GDM1 (cell line): ENCODE results near the gene ZXDC.

Experiments used
- DNase-seq: peaks from one replicate; lab custom pipeline; 2025; lab: John Stamatoyannopoulos, UW

Gene ZXDC

DNA sequence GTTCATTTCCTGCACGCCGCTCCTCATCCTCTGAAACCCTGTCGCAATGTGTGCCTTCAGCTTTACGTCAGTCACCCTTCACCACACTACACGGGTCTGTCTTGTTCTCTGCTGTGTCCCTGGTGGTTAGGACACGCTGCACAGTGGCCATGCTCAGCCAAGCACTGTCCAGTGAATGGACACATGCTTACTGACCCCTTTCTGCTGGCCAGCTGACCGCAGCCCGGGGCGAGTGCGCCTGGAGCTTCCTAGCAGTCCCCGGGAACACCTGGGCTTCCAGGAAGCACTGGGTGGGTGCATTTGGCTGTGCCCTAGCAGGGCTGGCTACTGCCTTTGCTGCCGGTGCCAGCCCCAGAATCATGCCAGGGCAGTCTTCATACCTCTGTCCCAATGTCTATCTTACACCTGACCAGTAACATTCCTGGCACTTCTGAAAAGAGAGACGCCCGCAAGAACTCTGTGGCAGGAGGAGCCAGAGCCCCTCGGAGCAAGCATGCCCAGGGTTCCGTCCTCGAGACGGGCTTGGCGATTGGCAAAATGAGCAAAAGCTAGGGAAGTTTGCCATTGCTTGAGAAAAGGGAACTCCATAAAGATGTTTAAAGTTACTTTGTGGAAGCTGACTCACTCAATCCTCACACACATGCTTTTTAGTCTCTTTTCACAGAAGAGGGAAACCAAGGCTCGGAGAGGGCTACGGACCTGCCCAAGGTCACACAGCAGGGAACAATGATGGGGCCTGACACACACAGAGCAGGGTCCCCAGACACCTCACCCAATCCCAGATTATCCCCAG, 15.7 kb upstream of the ZXDC start:
- DNase-seq, result no peak

DNA sequence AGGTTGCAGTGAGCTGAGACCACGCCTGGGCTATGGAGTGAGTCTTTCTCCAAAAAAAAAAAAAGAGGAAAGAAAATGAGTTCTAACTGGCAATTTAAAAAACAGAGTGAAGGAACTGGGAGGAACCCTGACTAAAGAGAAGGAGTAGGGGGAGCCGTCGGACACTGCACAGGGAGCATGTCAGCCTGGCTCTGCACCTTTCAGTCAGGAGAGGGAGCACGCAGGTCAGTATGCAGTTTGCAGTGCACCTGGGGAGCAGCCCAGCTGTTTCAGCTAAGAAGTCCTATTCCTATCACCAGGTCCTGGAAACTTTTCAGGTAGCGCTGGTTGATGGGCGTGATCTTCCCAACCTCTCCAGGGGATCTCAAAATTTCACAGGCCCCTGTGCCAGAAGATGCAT, 14.9 kb upstream of the ZXDC start:
- DNase-seq, result no peak

DNA sequence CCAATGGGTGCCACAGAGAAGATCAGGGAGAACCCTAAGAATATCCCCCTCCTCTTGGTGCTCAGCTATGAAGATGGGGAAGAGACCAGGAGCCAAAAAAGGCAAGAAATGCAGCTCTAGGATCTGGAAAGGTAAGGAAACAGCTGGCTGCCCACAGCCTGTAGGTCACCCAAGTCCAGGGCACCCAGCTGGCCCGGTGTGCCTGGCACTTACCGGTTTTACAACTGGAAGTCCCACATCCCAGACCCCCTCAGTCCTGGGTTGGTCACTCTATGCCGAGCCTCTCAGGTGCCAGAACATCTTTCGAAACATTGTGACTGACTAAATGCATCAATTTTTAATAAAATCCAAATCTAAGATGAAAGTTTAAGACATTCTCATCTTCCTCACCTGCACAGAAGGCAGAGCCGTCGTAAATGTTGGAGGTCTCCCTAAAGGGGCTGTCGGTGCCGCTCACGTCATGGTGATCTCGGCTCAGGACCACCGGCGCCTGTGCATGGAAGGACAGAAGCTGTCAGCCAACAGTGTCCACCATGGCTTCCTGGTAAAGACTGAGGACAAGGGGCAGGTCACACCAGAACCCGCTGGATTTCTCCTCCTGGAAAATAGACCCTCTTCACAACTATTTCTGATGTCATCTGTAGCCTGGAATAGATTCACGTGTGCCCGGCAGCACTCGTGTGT, 13.3 kb upstream of the ZXDC start:
- no peak for DNase-seq

DNA sequence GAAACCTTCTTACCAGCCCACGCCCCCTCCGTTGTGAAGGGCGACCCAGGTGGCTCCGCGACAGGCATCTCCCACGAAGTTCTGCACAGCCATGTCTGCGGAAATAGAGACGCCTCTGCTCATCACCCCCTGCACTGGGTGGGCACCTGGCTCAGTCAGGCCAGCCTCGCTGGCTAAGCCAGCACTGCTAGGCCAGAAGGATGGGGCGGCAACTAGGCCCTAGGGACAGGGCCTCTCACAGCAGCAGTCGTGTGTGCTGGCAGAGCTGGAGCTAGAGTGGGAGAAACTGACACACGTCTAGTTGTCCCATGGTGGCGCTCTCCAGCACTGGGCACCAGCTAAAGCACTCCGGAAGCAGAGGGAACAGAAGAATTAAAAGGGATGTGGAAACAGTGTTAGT, 12.5 kb upstream of the ZXDC start:
- DNase-seq, result no peak

DNA sequence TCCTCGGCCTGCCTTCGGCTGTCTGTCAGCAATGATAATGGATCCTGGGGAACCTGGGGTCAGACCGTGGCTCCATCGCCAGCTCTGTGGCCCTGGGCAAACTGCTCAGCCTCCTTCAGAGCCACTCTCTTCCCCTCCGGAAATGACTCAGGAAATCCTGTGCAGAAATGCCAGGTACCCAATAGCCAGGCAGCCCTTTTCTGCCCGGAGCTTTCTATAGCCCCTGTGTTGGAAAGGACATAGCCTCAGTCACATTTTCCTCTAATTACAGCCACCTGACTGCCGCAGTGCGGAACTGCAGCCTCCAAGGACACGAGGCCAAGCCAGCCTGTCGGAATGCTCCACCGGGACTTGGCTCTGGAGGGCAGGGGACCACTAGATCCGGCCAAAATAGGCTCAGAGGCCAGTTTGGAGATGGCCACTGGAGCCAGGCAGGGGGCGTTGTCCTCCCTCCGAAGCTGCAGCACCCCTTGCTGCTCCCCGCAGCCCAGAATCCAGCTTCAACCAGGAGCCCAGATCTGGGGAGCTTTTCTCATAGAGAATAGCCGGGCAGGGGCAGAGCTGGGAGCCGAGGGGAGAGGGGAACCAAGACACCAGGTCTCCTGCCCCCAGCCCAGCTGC, 11.6 kb upstream of the ZXDC start:
- DNase-seq, result peak; percentile 47

DNA sequence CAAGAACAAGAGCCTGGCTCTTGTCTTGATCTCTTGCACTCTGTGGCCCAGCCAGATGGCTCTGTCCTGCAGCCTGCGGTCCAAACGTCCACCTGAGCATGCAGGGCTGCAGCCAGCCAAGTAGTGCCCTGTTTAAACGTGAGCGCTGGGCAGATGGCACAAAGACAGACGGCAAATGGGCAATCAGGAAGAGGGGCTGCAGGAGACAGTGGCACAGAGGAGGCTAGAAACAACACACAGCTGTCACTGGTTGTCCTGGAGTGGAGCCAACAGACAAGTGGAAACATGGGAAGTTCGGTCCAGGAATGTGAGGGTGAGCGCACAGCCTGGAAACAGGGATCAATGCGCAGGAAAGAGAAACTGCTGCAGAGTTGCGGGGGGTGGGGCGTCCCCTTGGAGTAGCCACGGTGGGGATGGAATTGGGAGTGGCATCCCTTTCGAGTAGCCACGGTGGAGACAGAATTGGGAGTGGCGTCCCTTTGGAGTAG, 10.7 kb upstream of the ZXDC start:
- DNase-seq, result no peak

DNA sequence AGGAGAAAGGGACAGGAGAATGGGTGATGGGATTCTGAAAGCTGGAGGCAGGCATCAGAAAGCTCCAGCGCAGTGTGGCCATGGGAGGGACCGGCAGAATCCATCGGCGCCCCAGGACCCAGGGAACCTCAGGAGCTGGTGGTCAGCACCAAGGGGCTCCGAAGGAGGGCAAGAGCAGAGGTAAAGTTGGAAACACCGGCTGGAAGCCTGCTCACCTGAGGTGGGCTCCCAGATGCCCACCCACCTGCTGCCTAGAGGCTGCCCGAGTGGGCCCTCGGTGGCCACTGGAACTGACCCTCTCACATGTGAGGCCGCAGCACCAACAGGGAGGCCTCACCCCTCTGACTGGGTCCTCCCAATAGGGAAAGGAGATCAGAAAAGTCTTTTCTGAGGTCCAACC, 10.3 kb upstream of the ZXDC start:
- no peak for DNase-seq

DNA sequence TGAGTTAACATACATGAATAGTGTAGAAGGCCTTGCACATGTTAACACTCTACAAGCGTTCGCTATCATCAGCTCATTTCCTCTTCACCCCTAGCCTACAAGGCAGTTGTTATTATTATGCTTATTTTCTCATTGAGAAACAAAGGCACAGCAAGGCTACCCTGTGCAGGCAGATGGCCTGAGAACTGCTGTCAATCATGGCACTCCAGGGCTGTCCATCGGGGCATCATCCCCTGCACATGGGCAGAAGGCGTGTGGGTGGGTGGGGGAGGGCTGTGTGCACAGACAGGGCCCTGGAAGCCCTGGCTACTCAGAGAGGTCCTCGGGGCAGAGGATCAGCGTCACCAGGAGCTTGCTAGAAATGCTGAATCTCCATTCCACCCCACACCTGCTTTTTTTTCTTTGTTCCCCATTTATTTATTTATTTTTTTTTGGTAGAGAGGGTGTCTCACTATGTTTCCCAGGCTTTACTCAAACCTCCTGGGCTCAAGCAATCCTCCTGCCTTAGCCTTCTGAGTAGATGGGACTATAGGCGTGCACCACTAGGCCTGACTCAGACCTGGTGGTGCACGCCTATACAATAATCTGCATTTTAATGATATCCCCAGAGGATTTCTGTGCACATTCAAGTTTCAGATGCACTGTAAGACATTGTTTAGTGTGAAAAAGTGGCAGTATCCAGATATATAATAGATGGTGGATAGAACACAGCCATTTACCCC, 9.6 kb upstream of the ZXDC start:
- DNase-seq, result no peak

DNA sequence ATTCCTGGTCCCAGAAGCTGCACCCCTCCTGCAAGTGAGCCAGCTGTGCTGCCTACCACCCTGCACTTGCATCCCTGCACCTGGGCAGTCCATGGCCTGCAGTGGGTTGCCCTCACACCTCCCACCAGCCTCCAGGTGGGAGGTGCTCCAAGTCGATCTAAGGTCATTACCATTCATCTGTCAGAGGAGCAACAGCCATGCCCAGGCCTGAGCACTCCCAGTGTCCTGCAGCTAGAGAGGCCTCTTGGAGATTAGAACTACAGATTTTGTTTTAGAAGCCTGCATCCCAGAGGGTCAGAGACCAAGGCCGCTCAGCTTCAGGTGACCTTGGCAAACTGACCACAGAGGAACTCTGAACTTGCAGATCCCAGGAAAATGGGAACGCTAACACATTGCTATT, 9.0 kb upstream of the ZXDC start:
- DNase-seq, result no peak

DNA sequence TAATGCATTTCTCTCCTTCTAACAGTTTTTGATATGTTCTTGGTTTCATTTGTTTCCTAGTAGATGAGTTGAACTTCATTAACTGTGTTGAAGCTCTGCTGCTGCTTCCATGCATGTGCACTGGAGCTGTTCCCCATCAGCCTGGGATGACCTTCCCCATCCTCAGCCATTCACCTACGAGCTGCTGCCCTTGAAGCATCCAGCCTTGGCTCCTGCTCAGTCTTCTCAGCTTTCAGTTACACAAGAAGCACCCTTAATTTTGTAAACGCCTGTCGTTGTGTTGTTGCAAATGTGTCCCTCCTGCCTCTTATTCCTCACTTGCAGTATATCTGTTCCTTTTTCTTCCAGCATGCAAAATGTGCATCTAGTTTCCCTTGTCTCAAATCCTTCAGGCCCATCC, 8.5 kb upstream of the ZXDC start:
- DNase-seq, result no peak

DNA sequence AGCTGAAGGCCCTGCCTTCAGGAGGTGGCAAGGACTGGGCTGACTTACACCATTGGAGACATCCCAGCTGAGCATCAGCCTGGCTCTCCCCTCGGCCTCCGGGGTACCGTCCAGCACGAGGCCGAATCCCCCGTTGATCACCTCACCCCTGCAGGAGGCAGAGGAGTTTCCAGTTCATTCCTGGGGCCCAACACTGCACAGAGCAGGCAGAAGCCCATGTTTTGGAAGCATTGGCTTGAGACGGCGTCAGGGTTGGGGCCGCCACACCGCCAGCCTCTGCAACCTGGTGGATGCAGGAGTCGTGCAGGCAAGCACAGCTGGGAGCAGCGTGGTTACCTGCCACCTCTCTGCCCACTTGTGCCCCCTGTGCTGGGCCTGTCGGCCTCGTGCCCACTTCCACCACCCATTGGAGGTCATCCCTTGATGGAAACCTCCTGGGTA, 7.7 kb upstream of the ZXDC start:
- no peak for DNase-seq

DNA sequence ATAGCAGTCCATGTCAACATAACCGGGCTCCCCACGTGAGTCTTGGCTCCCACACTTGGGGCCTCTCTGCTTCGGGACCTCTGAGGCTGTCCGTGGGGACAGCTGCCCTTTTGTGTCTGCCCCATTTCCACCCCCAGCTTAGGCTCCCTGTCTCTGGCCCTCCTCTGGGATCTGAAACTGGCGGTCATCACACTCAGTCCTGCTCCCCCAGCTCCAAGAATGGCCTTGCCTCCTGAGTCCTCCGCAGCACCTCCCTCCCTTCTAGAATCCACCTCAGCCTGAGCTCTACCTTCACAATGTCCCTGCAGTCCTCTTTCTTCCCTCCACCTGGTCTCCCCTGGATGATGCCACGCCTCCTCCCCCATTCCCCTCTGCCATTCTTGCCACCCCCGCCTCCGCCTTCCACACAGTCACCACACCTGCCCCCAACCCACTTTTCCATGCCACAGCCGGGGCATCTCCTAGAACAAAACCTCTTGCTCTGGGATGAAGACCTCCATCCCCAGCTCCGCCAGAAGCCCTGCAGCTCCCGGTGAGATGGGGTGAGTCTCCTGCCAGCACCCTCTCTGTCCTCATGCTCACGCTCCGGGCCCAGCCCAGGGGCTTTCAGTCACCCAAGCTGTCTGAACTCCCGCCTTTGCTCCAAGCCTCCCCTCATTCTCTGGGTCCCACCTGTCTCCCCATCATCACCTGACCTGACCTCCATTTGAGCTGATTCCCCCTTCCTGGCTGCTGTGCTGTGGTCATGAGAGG, 7.0 kb upstream of the ZXDC start:
- DNase-seq, result no peak

DNA sequence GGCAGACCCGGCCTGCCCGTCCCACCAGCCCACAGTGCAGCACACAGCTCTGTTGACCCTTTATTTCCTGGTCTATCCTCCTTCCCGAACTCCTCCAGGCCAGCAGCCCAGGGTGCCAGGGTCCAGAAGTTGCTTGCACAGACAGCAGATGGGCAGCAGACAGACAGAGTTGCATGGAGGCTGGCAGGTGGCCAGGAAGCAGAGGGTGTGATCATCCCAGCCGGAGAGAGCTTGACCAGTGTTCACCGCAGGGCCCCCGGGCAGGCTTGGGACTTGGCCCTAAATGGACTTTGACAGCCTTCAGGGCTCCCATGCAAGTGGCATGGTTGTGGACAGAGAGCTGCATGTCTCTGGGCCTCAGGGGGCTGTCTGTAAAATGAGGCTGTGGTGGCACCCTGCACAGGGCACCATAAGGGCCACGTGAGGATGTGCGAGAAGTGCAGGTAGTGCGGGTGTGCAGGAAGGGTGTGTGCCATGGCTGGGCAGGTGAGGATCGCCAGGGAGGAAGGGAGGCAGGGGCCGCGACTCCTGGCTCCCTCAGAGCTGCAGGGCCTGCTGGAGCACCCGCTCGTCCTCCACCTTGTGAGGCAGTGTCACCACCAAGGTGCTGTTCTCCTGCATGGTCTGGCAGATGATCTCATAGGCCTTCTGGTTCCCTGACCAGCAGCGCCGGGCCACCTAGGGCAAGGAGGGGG, 6.3 kb upstream of the ZXDC start:
- DNase-seq, result no peak

DNA sequence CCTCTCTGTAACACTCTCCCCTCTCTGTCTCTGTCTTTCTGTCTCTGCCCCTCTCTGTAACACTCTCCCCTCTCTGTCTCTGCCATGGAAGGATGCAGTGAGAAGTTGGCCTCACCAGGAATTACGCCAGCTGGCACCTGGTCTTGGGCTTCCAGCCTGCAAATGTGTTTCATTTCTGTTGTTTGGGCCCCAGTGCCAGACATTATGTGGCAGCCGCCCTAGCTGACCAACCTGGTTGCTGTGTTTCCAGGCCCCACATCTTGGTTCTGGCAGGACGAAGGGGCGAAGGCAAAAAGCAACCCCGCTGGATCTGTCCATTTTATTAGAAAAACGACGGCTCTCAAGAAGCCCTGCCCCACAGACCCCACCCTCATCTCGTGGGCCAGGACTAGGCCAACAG, 5.2 kb upstream of the ZXDC start:
- no peak for DNase-seq

DNA sequence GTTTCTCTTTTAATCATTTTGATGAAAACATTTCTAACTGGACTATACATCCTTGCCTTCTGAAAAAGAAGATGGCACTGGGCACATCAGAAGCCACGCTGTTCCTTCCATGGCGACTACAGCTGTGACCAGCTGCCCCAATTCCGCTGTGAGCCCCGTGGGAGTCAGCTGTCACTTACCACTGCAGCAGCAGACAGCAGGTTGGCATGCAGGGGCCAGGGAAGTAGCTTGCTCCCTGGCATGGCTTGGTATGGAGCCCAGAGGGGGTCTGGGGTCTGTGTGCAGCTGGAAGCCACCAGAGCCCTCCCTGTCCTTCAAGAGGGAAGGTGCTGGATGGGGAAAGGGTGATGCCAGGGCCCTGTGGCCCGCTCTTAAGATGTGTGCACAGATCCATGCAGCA, 4.5 kb upstream of the ZXDC start:
- DNase-seq, result no peak

DNA sequence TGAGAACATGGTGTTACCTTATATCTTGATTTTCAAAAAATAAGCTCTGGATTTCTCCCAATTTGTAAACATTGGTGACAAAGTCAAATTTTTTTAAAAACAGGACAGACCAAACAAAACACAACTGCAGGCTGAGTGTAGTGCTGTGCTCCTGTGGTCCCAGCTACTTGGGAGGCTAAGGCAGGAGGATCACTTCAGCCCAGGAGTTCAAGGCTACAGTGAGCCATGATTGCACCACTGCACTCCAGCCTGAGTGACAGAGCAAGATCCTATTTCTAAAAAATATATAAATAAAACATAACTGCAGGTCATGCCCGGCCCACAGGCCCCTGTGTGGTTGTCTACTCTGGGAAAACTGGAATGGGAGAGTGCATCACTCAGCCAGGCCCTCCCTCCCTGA, 4.0 kb upstream of the ZXDC start:
- DNase-seq, result no peak

DNA sequence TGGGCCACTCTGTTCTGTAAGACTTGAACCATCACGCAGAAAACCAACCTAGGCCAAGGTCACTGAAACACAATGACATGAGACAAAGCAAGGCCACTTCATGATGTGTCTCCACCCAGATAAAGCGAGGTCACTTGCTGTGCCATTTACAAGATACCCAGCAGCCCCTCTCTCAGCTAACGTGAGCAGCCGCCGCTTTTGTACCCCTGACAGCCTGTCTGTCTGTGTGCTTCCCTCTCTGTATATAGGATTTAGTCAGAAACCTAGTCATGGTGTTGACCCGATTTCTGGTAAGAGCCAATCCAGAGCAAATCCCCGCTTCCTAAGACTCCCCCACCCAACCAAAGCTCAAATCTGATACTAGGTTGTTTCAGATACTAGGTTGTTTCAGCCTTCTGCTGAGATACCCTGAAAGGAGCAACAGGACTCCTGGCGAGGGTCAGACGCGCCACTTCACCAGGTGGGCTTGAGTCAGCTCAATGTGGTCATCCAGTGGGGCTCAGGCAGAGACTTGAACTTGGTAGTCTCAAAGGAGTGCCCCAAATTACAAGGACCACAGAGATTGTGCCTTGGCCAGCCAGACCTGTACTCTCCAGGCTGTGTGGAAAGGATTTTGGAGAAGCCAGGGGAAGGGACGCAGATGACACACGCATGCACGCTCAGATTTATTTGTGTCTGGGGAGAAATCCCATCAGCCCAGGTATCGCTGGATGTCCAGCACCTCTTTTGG, 3.1 kb upstream of the ZXDC start:
- DNase-seq, result no peak

DNA sequence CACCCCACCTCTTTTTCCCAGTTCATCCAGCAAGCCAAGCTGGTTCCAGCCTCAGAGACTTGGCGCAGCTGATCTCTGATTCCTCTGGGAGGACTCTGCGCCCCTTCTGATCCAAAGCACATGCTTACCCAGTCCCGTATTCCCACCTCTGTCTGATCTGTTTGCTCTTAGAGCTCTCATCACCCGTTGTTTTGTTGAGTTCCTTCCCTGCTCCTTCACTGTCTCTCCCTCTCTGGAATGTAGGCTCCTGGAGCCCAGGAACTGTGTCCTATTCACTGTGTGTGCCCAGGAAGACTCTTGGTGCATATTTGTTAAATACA, 1.3 kb upstream of the ZXDC start:
- no peak for DNase-seq

DNA sequence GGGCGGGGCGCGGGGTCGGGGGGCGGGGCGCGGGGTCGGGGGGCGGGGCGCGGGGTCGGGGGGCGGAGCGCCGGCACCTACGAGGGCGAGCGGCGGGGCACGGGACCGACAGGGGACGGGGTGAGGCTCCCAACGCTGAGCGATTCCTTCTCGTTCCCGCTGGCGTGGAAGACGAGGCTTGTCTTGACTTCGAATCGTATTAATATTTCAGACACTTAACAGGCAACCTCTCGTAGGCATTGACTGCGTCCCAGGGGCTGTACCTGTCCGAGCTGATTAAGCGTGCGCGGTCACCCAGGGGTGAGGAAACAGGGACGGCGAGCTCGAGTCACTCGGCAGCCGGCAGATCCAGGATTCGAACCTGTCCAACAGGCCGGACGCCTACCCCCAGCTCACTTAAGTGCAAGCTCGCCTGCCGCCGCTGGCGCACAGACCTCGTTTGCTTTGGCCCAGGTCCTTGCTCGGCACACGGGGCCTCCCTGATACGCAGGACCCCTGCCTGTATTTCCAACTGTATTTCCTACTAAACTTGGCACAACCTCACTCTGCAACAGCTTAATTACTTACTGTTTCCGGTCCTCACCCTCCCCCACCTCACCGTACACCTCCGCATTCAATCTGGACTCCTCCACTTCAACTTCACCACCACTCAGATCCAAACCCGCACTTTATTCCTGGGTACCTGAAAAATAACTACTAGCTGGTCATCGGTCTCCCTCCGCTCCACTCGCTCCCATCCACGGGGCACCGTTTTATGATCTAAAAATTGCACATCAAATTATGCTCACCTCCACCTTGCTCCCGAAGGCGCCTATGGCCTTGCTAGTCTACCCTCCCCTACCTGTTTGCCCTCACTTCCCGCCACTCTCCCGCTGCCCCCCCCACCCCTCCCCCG, 722 bp upstream of the ZXDC start:
- peak; percentile 43 for DNase-seq
